Muscle of leg (tissue), 11 donors: ENCODE data around the gene GRID1. TPM values are rescaled to one million over a fixed set of nuclear protein-coding genes. Genes with fewer than 3 reads are reported as not detected.
"Not testable (repeated sequence)": the region's sequence is repeated elsewhere in the genome, so short reads cannot be mapped to it uniquely, and the experiment has no call there.

Experiments
- DNase-seq: peaks from one replicate; pipeline ENCODE4 v3.0.0; 2013
- H3K27ac ChIP-seq: one replicate; pipeline ENCODE4 v1.5.1; 2013; ENCODE audit warnings: mild to moderate bottlenecking, low read length, control low read depth
- H3K27me3 ChIP-seq: one replicate; pipeline ENCODE4 v1.6.1; 2013; ENCODE audit warnings: low read length; ENCODE audit not compliant: control insufficient read depth, insufficient read depth
- H3K36me3 ChIP-seq: one replicate; pipeline ENCODE4 v1.6.1; 2013; ENCODE audit warnings: low read length; ENCODE audit not compliant: control insufficient read depth, insufficient read depth
- H3K4me1 ChIP-seq: one replicate; pipeline ENCODE4 v1.6.1; 2013; ENCODE audit warnings: low read length; ENCODE audit not compliant: control insufficient read depth, insufficient read depth
- H3K4me3 ChIP-seq: one replicate; pipeline ENCODE4 v1.5.1; 2013; ENCODE audit warnings: low read length, control low read depth
- H3K9me3 ChIP-seq: replicated peaks from 2 replicates; pipeline ENCODE4 v1.6.1; 2013; ENCODE audit warnings: low read depth, low read length; ENCODE audit not compliant: control insufficient read depth
- WGBS: methylation state at CpG from one replicate; pipeline ENCODE4 v1.1.5; 2013; ENCODE audit warnings: missing lambda C conversion rate; ENCODE audit not compliant: insufficient coverage; 5-methylcytosine and 5-hydroxymethylcytosine counted together
- polyA plus RNA-seq, 8 donors: library from polyadenylated mRNA; unstranded; fragments of 120-200 nt; gene quantifications; one replicate each; pipeline versions ENCODE4 v1.2.1 to v1.2.3, GENCODE V29; 2013; ENCODE audit warnings: inconsistent platforms in 1 of 8, low replicate concordance in 1 of 8; ENCODE audit not compliant: insufficient read length in 8 of 8, insufficient read depth in 1 of 8
- total RNA-seq: library from RNA; stranded (reverse); fragments of 120-200 nt; gene quantifications from one replicate; pipeline ENCODE4 v1.2.4, GENCODE V29; 2013

The GRID1 gene
- total and polyA plus RNA-seq, 9 donors, result 2.4 to 6.1 (median 3.1) TPM

DNA sequence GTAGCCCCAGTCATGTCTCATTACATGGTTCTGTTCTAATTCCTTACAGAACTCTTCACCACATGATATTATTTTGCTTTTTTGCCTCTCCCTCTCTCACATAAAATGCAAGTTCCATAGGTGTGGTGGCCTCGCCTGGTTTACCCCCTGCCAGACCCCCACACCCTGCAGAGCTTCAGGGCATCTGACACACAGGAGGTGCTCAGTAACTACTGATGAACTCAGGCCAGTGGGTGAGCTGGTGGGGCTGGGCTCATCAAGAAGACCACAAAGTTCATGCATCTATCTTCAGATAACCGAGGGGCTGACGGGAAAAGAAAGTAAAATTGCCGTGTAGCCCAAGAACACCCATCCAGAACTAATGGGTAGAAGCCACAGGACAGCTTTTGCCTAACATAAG lies 253.1 kb downstream of the GRID1 start:
- WGBS, result no CpG with 5 or more reads among the region's 4 CpGs
- no peaks in the 10 kb centered on the region for H3K4me1 ChIP-seq
- no peak overlapping the region for H3K27ac ChIP-seq
- H3K9me3 ChIP-seq, result no peaks in the 10 kb centered on the region
- no peak overlapping the region for H3K4me3 ChIP-seq
- no peaks in the 10 kb centered on the region for H3K36me3 ChIP-seq
- DNase-seq, result no peak
- H3K27me3 ChIP-seq, result no peaks in the 10 kb centered on the region

DNA sequence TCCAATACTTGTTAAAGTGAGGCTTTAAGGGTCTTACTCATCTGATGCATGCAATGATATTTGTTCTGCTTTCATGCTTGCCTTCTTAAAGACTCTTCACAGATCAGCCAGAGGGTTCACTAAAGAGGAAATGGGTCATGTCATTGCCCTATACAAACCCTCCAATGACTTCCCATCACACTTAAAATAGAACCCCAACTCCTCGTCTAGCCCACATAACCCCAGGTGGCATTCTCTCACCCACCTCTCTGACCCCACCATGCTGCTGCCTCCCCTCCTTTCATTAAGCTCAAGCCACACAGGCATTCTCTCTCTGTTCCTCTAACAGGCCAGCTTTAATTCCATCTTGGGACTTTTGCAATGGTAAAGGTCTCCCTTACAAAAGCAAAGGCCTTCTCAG lies 253.6 kb downstream of the GRID1 start:
- H3K9me3 ChIP-seq, result no peaks in the 10 kb centered on the region
- no peaks in the 10 kb centered on the region for H3K36me3 ChIP-seq
- no peak for DNase-seq
- H3K27ac ChIP-seq, result no peak overlapping the region
- H3K4me3 ChIP-seq, result no peak overlapping the region
- 60% methylated on average over 1 of the region's 1 CpG for WGBS
- no peaks in the 10 kb centered on the region for H3K27me3 ChIP-seq
- H3K4me1 ChIP-seq, result no peaks in the 10 kb centered on the region

DNA sequence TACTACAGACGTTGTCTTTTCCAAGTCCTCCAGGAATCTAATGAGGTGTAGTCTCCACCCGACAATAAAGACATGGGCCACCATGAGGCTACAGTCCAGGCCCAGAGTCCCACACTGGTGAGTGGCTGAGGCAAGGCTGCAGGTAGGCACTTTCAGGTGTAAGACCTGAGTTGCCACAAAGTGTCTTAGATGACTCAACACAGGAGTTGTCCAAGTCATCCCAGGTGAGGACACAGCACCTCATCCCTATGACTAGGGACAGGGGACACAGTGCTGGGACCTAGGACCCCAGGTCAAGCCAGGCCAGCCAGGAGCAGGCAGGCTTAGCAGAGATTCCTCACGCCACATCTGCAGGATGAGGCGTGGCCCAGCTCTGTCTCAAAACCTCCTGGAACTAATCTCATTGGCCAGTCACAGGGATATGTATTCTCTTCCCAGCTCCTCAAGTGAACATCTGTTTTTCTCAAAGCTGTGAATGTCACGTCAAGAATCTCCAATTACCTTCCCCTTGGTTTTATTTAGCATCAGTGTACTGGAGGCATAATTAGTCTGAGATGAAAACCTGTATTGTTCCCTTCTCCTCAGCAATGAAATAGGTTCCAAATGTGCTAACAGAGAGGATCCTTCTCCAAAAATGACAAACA lies 254.6 kb downstream of the GRID1 start:
- peak; percentile 53 for DNase-seq

DNA sequence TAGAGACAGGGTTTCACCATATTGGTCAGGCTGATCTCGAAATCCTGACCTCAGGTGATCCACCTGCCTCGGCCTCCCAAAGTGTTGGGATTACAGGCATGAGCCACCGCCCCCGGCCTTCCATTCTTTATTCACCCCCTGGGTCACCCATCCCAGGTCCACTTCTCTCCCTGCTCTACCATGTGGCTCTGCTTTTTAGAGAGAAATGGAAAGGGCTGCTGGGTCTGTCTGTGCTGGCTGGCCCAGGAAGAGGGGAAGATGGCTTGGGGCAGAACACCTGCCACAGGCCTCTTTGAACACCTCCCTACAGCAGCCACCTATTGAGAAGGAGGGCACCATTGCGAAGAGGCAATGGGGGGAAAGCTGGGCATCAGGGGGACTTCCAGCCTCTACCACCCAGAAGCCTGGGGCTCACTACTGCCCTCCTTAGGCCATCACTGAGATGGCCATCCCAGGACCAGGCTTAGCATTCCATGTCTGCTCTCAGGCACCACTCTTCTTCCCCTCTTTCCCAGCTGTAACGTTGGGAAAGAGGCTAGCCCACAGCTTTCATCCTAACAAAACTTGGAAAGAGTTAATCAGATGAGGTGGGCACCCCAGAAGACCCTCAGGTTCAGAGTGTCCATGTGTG lies 256.3 kb downstream of the GRID1 start:
- no peak for DNase-seq
- Histone ChIP-seq H3K27ac (no peak overlapping the region), H3K4me3 (no peak overlapping the region), H3K27me3 (peaks cover 2% of the 10 kb centered on the region), H3K4me1 (no peaks in the 10 kb centered on the region), H3K36me3 (no peaks in the 10 kb centered on the region), H3K9me3 (no peaks in the 10 kb centered on the region)
- WGBS, result 100% methylated on average over 4 of the region's 6 CpGs

More for the DNA sequence above, 254.6 kb downstream of the GRID1 start:
- no peak overlapping the region for H3K27ac ChIP-seq
- no peaks in the 10 kb centered on the region for H3K36me3 ChIP-seq
- H3K27me3 ChIP-seq, result no peaks in the 10 kb centered on the region
- H3K4me1 ChIP-seq, result no peaks in the 10 kb centered on the region
- H3K9me3 ChIP-seq, result no peaks in the 10 kb centered on the region
- H3K4me3 ChIP-seq, result no peak overlapping the region
- WGBS, result 31% methylated on average over 4 of the region's 5 CpGs

DNA sequence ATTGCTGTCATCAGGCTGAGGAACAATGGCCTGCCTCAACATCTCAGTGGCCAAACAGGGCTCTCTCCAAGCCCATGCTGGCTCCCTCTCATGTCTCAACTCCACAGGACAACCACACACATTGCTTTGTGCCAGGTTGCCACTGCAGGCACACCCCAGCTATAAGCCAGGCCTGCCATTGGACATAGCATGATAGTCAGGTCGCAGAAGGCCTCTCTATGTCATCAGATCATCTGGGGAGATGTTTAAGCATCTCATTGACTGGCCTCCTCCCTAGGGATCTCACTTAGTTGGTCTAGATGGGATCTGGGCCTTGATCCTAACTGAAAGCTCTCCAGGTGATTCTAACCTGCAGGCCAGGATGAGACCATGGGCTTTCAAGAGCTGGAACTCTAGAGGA lies 257.2 kb downstream of the GRID1 start:
- Histone ChIP-seq H3K9me3 (no peaks in the 10 kb centered on the region), H3K36me3 (no peaks in the 10 kb centered on the region), H3K4me1 (no peaks in the 10 kb centered on the region), H3K27ac (no peak overlapping the region), H3K4me3 (no peak overlapping the region), H3K27me3 (peaks cover 2% of the 10 kb centered on the region)
- DNase-seq, result no peak
- 71% methylated on average over 1 of the region's 1 CpG for WGBS

DNA sequence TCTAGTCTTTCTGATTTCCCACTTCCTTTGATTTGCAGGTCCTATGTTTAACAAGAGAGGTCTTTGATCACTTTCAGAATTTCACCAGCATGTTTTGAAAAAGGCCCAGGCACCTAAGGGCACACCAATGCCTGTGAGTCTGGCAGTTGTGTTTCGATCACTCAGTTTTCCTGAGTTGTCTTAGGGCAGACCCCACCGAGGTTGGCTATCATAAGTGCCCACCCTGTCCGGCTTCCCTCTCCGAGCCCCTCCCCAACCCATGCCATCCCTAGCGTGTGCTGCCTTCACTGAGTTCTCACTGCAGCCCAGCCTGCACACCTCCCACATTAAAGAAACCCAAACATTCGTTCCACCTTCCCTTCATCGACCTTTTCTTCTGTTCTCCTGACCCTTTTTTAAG lies 257.9 kb downstream of the GRID1 start:
- peaks cover 2% of the 10 kb centered on the region for H3K27me3 ChIP-seq
- no peak overlapping the region for H3K4me3 ChIP-seq
- no peaks in the 10 kb centered on the region for H3K4me1 ChIP-seq
- H3K9me3 ChIP-seq, result no peaks in the 10 kb centered on the region
- no peaks in the 10 kb centered on the region for H3K36me3 ChIP-seq
- no peak for DNase-seq
- WGBS, result 88% methylated on average over 5 of the region's 7 CpGs
- no peak overlapping the region for H3K27ac ChIP-seq

DNA sequence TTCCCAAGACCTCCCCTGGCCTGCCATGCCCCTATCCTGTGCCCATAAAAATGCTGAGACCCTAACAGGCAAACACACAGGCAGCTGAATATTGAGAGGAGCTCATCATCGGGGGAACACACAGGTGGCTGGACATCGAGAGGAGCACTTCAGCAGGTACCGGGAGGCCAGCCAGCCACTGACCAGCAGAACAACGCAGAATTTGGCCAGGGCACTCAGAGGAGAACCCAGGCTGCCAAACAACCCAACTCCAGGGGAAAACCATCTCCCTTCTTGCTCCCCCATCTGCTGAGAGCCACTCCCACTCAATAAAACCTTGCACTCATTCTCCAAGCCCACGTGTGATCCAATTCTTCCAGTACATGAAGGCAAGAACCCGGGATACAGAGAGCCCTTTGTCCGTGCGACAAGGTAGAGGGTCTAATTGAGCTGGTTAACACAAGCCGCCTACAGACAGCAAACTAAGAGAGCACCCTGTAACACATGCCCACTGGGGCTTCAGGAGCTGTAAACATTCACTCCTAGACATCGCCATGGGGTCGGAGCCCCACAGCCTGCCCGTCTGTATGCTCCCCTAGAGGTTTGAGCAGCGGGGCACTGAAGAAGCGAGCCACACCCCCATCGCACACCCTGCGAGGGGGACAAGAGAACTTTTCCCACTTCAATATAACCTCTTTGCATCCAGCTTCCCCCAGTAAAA lies 258.8 kb downstream of the GRID1 start:
- H3K27me3 ChIP-seq, H3K4me1 ChIP-seq, H3K36me3 ChIP-seq, DNase-seq, H3K9me3 ChIP-seq, H3K4me3 ChIP-seq, H3K27ac ChIP-seq: not testable (repeated sequence)
- 74% methylated on average over 13 of the region's 16 CpGs for WGBS

DNA sequence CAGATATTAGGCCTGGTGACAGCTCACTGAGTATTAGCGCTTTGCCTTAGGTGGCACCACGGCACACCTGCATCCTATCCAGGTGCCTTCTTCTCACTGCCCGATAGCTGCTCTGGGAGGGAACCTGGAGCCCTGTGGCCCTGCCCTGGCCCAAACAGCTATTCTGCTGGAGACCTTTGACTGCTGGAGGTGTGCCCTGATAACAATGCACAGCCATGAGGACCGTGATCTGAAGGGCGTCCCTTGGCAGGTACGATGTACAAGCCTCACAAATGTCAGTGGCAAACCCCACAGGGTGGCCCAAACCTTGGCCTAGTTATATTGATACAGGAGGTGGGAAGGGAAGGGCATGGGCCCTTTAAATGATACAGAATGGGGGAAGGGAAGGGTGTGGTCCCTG lies 259.5 kb downstream of the GRID1 start:
- DNase-seq, result no peak
- Histone ChIP-seq H3K9me3 (no peaks in the 10 kb centered on the region), H3K27me3 (peaks cover 2% of the 10 kb centered on the region), H3K27ac (no peak overlapping the region), H3K4me1 (no peaks in the 10 kb centered on the region), H3K4me3 (no peak overlapping the region), H3K36me3 (no peaks in the 10 kb centered on the region)
- WGBS, result 94% methylated on average over 6 of the region's 6 CpGs

DNA sequence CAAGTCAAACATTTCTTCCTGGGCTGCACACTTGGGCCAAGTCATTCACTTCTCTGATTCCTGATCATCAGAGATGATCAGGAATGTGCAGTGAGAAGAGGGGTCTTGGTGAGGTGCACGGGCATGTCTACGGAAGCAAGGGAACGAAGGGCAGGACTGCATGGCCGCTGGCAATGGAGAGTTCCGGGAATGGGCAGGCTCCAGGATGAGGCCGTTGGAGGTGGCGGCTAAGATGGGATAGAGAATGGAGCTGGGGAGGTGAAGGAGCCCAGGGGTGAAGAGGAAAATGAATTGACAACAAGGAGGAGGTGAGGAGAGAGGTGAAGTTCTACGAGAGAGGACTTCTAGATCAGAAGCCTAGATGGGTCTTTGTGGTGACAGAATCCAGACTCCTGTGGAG lies 260.0 kb downstream of the GRID1 start:
- H3K36me3 ChIP-seq, result no peaks in the 10 kb centered on the region
- no peak overlapping the region for H3K27ac ChIP-seq
- DNase-seq, result no peak
- no peaks in the 10 kb centered on the region for H3K4me1 ChIP-seq
- 94% methylated on average over 8 of the region's 8 CpGs for WGBS
- H3K4me3 ChIP-seq, result no peak overlapping the region
- H3K9me3 ChIP-seq, result no peaks in the 10 kb centered on the region
- H3K27me3 ChIP-seq, result peaks cover 2% of the 10 kb centered on the region

DNA sequence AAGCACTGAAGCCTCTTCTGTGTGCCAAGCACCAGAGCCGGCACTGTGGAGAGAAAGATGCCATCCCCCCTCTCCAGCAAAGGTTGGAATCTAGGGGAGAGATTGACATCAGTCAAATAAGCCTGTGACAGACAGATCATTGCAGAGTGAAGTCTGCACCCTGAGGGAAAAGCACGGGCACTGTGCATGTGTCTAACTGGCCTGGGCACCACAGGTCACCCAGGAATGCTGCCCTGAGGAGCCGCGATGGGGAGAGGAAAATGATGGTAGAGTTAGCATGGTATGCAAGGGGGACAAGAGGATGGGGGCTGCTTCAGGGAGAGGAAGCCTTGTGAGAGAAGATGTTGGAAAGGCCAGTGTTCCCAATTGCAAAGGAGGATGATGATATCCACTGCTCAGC lies 261.0 kb downstream of the GRID1 start:
- Histone ChIP-seq H3K36me3 (no peaks in the 10 kb centered on the region), H3K4me1 (no peaks in the 10 kb centered on the region), H3K9me3 (no peaks in the 10 kb centered on the region), H3K27me3 (peaks cover 2% of the 10 kb centered on the region), H3K27ac (no peak overlapping the region), H3K4me3 (no peak overlapping the region)
- no peak for DNase-seq
- WGBS, result 92% methylated on average over 3 of the region's 4 CpGs
